Measurements from ENCODE around the gene TIMM44.
"Not testable (repeated sequence)": the region's sequence is repeated elsewhere in the genome, so short reads cannot be mapped to it uniquely, and the experiment has no call there.

The TIMM44 gene

GRCh38 chr19:7923295-7924191, 19.9 kb downstream of the TIMM44 start:
- DNase-seq, result no peak

- no peak for DNase-seq
Observed at GRCh38 chr19:7922836-7923195, 20.6 kb downstream of the TIMM44 start.

- no peak for DNase-seq
Observed at GRCh38 chr19:7921967-7922835, 21.3 kb downstream of the TIMM44 start.

GRCh38 chr19:7921302-7921966, 22.0 kb downstream of the TIMM44 start:
- DNase-seq, result no peak

- DNase-seq, result peak; percentile 97
Observed at GRCh38 chr19:7920519-7921301, 22.8 kb downstream of the TIMM44 start.

GRCh38 chr19:7919610-7920518, 23.6 kb downstream of the TIMM44 start, which contains the start of gene SNAPC2:
SNAPC2 (plus strand) TSS chr19:7920338; CDS start chr19:7920367, 29 bp downstream.
- DNase-seq, result peak; percentile 97

GRCh38 chr19:7918615-7919421, 24.6 kb downstream of the TIMM44 start:
- no peak for DNase-seq

- DNase-seq, result not testable (repeated sequence)
Observed at GRCh38 chr19:7918062-7918614, 25.3 kb downstream of the TIMM44 start.

GRCh38 chr19:7917267-7918061, 26.0 kb downstream of the TIMM44 start:
- DNase-seq, result no peak

- no peak for DNase-seq
Observed at GRCh38 chr19:7916955-7917266, 26.6 kb downstream of the TIMM44 start.

GRCh38 chr19:7916103-7916954, 27.1 kb downstream of the TIMM44 start:
- peak; percentile 58 for DNase-seq

GRCh38 chr19:7915250-7916102, 28.0 kb downstream of the TIMM44 start:
- DNase-seq, result no peak

GRCh38 chr19:7914598-7915045, 28.8 kb downstream of the TIMM44 start, which contains the start of gene TGFBR3L:
TGFBR3L (plus strand) TSS chr19:7914830.
- DNase-seq, result no peak

- DNase-seq, result no peak
Observed at GRCh38 chr19:7914099-7914498, 29.4 kb downstream of the TIMM44 start.

- DNase-seq, result no peak
Observed at GRCh38 chr19:7913652-7914051, 29.8 kb downstream of the TIMM44 start.

GRCh38 chr19:7912697-7913564, 30.5 kb downstream of the TIMM44 start:
- DNase-seq, result no peak

All from activated CD4-positive, CD25-positive, alpha-beta regulatory T cell treated with anti-CD3 and anti-CD28 coated beads, Interleukin-2, amount 50 U/mL, for 72 hours (primary cell).